Psoas muscle (tissue), 8 donors: Measurements from ENCODE around the gene MTHFD2L. TPM values are rescaled to one million over a fixed set of nuclear protein-coding genes. Genes with fewer than 3 reads are reported as not detected.

ENCODE experiments used
- ATAC-seq, 4 donors: fragments of 200-7000 bp; cut with Tn5 transposase; one replicate each; pipeline ENCODE4 v1.9.1; 2020; ENCODE audit warnings: moderate library complexity in 3 of 4, mild to moderate bottlenecking in 2 of 4
- DNase-seq, 2 donors: peaks; one replicate each; pipeline ENCODE4 v3.0.0-alpha.2; 2020
- H3K27ac ChIP-seq: fragments of 200-600 bp; one replicate; pipeline ENCODE4 v1.8.0; 2022
- H3K27me3 ChIP-seq, 3 donors: fragments of 200-600 bp in 1 of 3; one replicate each; pipeline versions ENCODE4 v1.6.1 to v1.8.0; 2013 to 2022; ENCODE audit warnings: low read length in 2 of 3, mild to moderate bottlenecking in 2 of 3, moderate library complexity in 1 of 3; ENCODE audit not compliant: insufficient read depth in 3 of 3
- H3K36me3 ChIP-seq, 2 donors: fragments of 200-600 bp in 1 of 2; one replicate each; pipeline versions ENCODE4 v1.6.1 to v1.8.0; 2013 to 2022; ENCODE audit warnings: low read depth in 1 of 2, mild to moderate bottlenecking in 1 of 2, moderate library complexity in 1 of 2; ENCODE audit not compliant: insufficient read depth in 1 of 2
- H3K4me1 ChIP-seq: fragments of 200-600 bp; one replicate; pipeline ENCODE4 v1.8.0; 2022
- H3K4me3 ChIP-seq: fragments of 200-600 bp; one replicate; pipeline ENCODE4 v1.8.0; 2022; ENCODE audit warnings: mild to moderate bottlenecking
- H3K9me3 ChIP-seq: fragments of 200-600 bp; one replicate; pipeline ENCODE4 v1.8.0; 2022
- CTCF ChIP-seq: fragments of 200-600 bp; IDR thresholded peaks from one replicate; pipeline ENCODE4 v1.8.0; 2022; ENCODE audit warnings: antibody characterized with exemption
- WGBS, 3 donors: extraction: QIAGEN DNeasy Blood & Tissue Kit; methylation state at CpG; one replicate each; pipeline versions ENCODE4 v1.1.6 to v1.1.7; 2013; 5-methylcytosine and 5-hydroxymethylcytosine counted together
- intact Hi-C, 2 donors: fragments of 100-400 bp; cut with DNase I; formaldehyde crosslinking; loops; one replicate each; pipeline versions ENCODE4 v1.11.0 to v1.14.2; 2022
- polyA plus RNA-seq, 3 donors: library from polyadenylated mRNA; stranded (reverse); fragments of 200-250 nt; gene quantifications; one replicate each; pipeline ENCODE4 v1.2.3, GENCODE V29; 2013
- total RNA-seq, 4 donors: library from RNA; stranded (reverse); fragmentation: NEBNext Ultra II Directional in 2 of 4; extraction: Animal tissue kit (Norgen Biotek cat#: 25700) in 2 of 4; gene quantifications; one replicate each; pipeline versions ENCODE4 v1.2.1 to v1.2.4, GENCODE V29; 2021 to 2023
- donor health status: healthy with polysubstance abuse.
- donor health status: DM: no; HTN: no; CAD: no; lungs with moderate emphysema.
- donor health status: Bipolar disorder and iron deficiency.
- donor health status: healthy.
- donor health status: DM: yes; HTN: yes; CAD: no.
- donor health status: DM: no; HTN: no; CAD: no.
- donor health status: DM: no; HTN: no; CAD: no.
- donor health status: DM: yes; HTN: yes; CAD: no.

Gene MTHFD2L
- total and polyA plus RNA-seq, 7 donors, result 4.3 to 11.6 (median 9.0) TPM

- Histone ChIP-seq H3K36me3 (no peaks in the 10 kb centered on the region), H3K4me1 (no peaks in the 10 kb centered on the region), H3K27me3 (no peaks in the 10 kb centered on the region), H3K4me3 (no peak overlapping the region), H3K9me3 (no peaks in the 10 kb centered on the region), H3K27ac (no peak overlapping the region)
- ATAC-seq (no peak), DNase-seq (no peak)
- intact Hi-C loops, result no loop called here
- TF ChIP-seq CTCF, result no peak
- WGBS, 3 donors, result 66 to 72% (median 66%) methylated on average over 2 of the region's 2 CpGs
These were observed 61.3 kb downstream of the MTHFD2L start for GRCh38 chr4:74219240-74219639.

GRCh38 chr4:74223098-74223497 is 65.2 kb downstream of the MTHFD2L start:
- DNase-seq (no peak), ATAC-seq (no peak)
- no peaks in the 10 kb centered on the region for H3K9me3 ChIP-seq
- peaks cover 0 to 6% of the 10 kb centered on the region in 2 donors for H3K36me3 ChIP-seq
- no peak overlapping the region for H3K27ac ChIP-seq
- H3K4me1 ChIP-seq, result no peaks in the 10 kb centered on the region
- H3K27me3 ChIP-seq, result no peaks in the 10 kb centered on the region
- no peak overlapping the region for H3K4me3 ChIP-seq
- intact Hi-C loops, result no loop called here
- TF ChIP-seq CTCF, result no peak
- 94 to 98% (median 95%) methylated on average over 2 of the region's 2 CpGs for WGBS, 3 donors

GRCh38 chr4:74223801-74224200 is 65.9 kb downstream of the MTHFD2L start:
- TF ChIP-seq CTCF, result no peak
- Histone ChIP-seq H3K36me3 (peaks cover 0 to 6% of the 10 kb centered on the region in 2 donors), H3K4me1 (no peaks in the 10 kb centered on the region), H3K9me3 (no peaks in the 10 kb centered on the region), H3K27me3 (no peaks in the 10 kb centered on the region), H3K4me3 (no peak overlapping the region), H3K27ac (no peak overlapping the region)
- WGBS, 3 donors, result 78 to 100% (median 91%) methylated on average over 1 of the region's 1 CpG
- intact Hi-C loops, result no loop called here
- ATAC-seq, result no peak
- DNase-seq, result no peak

GRCh38 chr4:74228691-74229640 is 71.0 kb downstream of the MTHFD2L start:
- intact Hi-C loops, result loop anchor here in 1 of 2 donors (2.0 kb wide), 1 partner anchor 84 kb away; no protein-coding TSS in a partner anchor
- Histone ChIP-seq H3K4me1 (no peaks in the 10 kb centered on the region), H3K4me3 (no peak overlapping the region), H3K36me3 (peaks cover 0 to 6% of the 10 kb centered on the region in 2 donors), H3K9me3 (no peaks in the 10 kb centered on the region), H3K27me3 (no peaks in the 10 kb centered on the region), H3K27ac (no peak overlapping the region)
- DNase-seq, result peak; percentile 43 to 62
- 48 to 50% (median 50%) methylated on average over 4 of the region's 4 CpGs for WGBS, 3 donors
- TF ChIP-seq CTCF, result peak; percentile 73
- ATAC-seq, result peak in 3 of 4 donors; percentile 69 to 76 (median 72)
